Gastroesophageal sphincter (tissue), 4 donors: ENCODE results near the gene CDH22. TPM values are rescaled to one million over a fixed set of nuclear protein-coding genes. Genes with fewer than 3 reads are reported as not detected.

Experiments
- ATAC-seq: fragments of 150-250 bp; one replicate; pipeline ENCODE4 v1.9.1; 2016; ENCODE audit warnings: mild to moderate bottlenecking, moderate library complexity
- H3K27ac ChIP-seq, 4 donors: fragments of 200-600 bp; sonication (generic) in 3 of 4; 1 replicate in 3 of 4; 2 replicates in 1 of 4; pipeline ENCODE4 v1.5.1; 2016 to 2019
- H3K27me3 ChIP-seq: fragments of 200-600 bp; sonication (generic); one replicate; pipeline ENCODE4 v1.5.1; 2019
- H3K36me3 ChIP-seq, 2 donors: fragments of 200-600 bp; sonication (generic); one replicate each; pipeline ENCODE4 v1.5.1; 2019; ENCODE audit warnings: control low read depth in 1 of 2
- H3K4me1 ChIP-seq, 3 donors: fragments of 200-600 bp; sonication (generic); 1 replicate in 2 of 3; 2 replicates in 1 of 3; pipeline ENCODE4 v1.5.1; 2016 to 2019; ENCODE audit warnings: control low read depth in 2 of 3
- H3K4me3 ChIP-seq, 2 donors: fragments of 200-600 bp; sonication (generic); one replicate each; pipeline ENCODE4 v1.5.1; 2019; ENCODE audit warnings: mild to moderate bottlenecking in 1 of 2, moderate library complexity in 1 of 2
- H3K9me3 ChIP-seq, 3 donors: fragments of 200-600 bp; sonication (generic); one replicate each; pipeline ENCODE4 v1.5.1; 2017 to 2019; ENCODE audit warnings: control low read depth in 2 of 3
- EP300 ChIP-seq: sonication (generic); formaldehyde crosslinking; IDR thresholded peaks from one replicate; pipeline ENCODE4 v1.6.1; 2017; ENCODE audit warnings: antibody characterized with exemption, mild to moderate bottlenecking
- POLR2A ChIP-seq, 2 donors: fragments of 450-650 bp; IDR thresholded peaks; one replicate each; pipeline ENCODE4 v1.6.1; 2017; ENCODE audit warnings: antibody characterized with exemption in 2 of 2, mild to moderate bottlenecking in 2 of 2, moderate library complexity in 1 of 2
- POLR2AphosphoS5 ChIP-seq: sonication (generic); formaldehyde crosslinking; IDR thresholded peaks from one replicate; pipeline ENCODE4 v1.6.1; 2017; ENCODE audit warnings: antibody characterized with exemption
- WGBS, 2 donors: methylation state at CpG; one replicate each; pipeline ENCODE4 v1.1.5; 2018; ENCODE audit warnings: low coverage in 1 of 2; 5-methylcytosine and 5-hydroxymethylcytosine counted together
- total RNA-seq, 4 donors: library from RNA; depleted of rRNA; stranded (reverse); fragments of >200 nt; gene quantifications; one replicate each; pipeline ENCODE4 v1.1.0, GENCODE V29; 2016
- TF ChIP-seq, protein P1 (sequence below), 4 experiments: fragments of 200-600 bp in 2 of 4; fragments of 450-650 bp in 2 of 4; sonication (generic) in 1 of 4; IDR thresholded peaks; one replicate each; pipeline ENCODE4 v1.5.1; 2017 to 2019; ENCODE audit warnings: antibody characterized with exemption in 4 of 4, mild to moderate bottlenecking in 2 of 4, moderate library complexity in 2 of 4

The CDH22 gene
- total RNA-seq, 4 donors from 2014 or later = 0.15 TPM; not detected in 3

DNA sequence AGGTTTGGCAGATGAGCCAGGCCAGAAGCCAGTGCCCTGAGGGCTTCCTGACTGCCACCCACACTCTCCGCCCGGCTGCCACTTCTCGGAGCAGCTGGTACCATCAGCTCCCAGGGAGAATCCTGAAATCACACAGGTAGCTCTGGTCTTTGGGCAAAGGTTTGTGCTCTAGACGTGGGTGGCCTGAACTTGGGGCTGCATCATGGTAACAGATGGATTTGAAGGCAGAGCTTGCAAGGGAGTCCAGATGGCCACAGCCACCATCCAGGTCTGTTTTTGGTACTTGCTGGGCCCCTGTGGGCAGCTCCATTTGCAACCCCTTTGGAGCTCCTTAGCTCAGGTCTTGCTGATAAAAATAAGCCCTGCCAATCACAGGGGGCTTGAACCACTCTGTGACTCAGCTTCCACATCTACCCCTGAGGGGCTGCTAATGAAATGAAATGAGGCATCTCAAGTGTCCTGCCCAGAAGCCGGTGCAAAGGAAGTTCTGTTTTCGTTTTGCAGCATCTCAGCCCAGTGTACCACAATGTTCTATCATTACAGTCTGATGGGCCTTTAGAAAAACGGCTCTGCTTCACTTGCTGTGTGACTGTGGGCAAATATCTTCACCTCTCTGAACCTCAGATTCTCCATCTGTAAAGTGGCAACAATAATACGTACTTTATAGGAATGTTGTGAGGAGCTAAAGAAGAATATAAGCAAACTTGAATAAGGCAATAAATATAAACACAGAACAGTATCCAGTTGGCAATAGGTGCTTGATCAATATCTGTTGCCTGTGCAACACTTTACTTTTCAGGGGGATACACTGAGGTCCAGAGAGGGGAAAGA, 25.1 kb upstream of the CDH22 start:
- Histone ChIP-seq H3K4me1 (no peaks in the 10 kb centered on the region), H3K9me3 (no peaks in the 10 kb centered on the region), H3K27me3 (peaks cover 100% of the 10 kb centered on the region), H3K4me3 (no peak overlapping the region), H3K36me3 (no peaks in the 10 kb centered on the region), H3K27ac (no peak overlapping the region)
- TF ChIP-seq, protein P1, sequence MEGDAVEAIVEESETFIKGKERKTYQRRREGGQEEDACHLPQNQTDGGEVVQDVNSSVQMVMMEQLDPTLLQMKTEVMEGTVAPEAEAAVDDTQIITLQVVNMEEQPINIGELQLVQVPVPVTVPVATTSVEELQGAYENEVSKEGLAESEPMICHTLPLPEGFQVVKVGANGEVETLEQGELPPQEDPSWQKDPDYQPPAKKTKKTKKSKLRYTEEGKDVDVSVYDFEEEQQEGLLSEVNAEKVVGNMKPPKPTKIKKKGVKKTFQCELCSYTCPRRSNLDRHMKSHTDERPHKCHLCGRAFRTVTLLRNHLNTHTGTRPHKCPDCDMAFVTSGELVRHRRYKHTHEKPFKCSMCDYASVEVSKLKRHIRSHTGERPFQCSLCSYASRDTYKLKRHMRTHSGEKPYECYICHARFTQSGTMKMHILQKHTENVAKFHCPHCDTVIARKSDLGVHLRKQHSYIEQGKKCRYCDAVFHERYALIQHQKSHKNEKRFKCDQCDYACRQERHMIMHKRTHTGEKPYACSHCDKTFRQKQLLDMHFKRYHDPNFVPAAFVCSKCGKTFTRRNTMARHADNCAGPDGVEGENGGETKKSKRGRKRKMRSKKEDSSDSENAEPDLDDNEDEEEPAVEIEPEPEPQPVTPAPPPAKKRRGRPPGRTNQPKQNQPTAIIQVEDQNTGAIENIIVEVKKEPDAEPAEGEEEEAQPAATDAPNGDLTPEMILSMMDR (IDR thresholded peaks at IDR 0.05) = no peak
- no peak for TF ChIP-seq POLR2AphosphoS5
- TF ChIP-seq EP300 = no peak
- TF ChIP-seq POLR2A (IDR thresholded peaks at IDR 0.05) = no peak
- no peak for ATAC-seq
- 58 to 63% methylated on average over 3 to 4 of the region's 8 CpGs for WGBS, 2 donors

DNA sequence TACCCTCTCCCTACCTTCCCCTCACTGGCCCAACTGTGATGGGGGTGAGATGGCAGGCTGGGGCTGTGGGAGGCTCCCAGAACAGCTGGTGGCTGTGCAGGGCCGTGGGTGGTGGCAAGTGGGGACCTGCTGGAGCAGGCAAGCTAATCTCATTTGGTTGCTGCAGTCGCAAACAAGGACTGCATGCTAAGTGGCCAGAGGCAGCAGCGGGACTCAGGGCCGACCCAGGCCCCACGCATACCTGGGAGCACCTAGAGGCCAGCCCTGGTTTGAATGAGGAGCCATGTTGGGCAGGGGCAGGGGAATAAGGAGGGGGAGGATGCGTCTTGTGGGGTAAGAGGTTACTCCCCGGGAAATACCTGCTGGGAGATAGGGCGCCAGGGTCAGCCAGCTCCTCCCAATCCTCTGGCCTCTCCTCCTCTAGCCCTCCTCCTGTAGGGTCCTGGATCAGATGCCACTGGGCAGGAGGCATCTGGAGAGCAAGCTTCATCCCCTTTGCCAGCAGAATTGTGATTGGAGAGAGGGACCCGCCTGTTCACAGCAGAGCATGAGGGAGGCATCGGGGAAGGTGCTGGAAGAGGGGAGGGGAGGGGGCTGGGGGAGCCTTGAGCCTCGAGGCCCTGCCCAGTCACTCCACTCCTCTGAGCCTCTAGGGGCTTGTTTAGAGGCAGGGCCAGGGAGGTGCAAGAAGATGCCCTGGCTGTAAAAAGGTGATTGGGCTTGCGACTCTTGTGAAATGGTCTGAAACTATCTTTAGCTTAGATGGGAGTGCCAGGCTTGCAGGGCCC, 24.3 kb upstream of the CDH22 start:
- TF ChIP-seq POLR2A (IDR thresholded peaks at IDR 0.05) (no peak), EP300 (no peak), POLR2AphosphoS5 (no peak)
- TF ChIP-seq, protein P1 (IDR thresholded peaks at IDR 0.05) = no peak
- peaks cover 100% of the 10 kb centered on the region for H3K27me3 ChIP-seq
- WGBS, 2 donors = 49% methylated on average over 4 of the region's 12 CpGs; no CpG with 5 or more reads in 1 of the 2 donors
- H3K9me3 ChIP-seq = no peaks in the 10 kb centered on the region
- ATAC-seq = no peak
- H3K4me3 ChIP-seq = no peak overlapping the region
- no peak overlapping the region for H3K27ac ChIP-seq
- no peaks in the 10 kb centered on the region for H3K36me3 ChIP-seq
- no peaks in the 10 kb centered on the region for H3K4me1 ChIP-seq

DNA sequence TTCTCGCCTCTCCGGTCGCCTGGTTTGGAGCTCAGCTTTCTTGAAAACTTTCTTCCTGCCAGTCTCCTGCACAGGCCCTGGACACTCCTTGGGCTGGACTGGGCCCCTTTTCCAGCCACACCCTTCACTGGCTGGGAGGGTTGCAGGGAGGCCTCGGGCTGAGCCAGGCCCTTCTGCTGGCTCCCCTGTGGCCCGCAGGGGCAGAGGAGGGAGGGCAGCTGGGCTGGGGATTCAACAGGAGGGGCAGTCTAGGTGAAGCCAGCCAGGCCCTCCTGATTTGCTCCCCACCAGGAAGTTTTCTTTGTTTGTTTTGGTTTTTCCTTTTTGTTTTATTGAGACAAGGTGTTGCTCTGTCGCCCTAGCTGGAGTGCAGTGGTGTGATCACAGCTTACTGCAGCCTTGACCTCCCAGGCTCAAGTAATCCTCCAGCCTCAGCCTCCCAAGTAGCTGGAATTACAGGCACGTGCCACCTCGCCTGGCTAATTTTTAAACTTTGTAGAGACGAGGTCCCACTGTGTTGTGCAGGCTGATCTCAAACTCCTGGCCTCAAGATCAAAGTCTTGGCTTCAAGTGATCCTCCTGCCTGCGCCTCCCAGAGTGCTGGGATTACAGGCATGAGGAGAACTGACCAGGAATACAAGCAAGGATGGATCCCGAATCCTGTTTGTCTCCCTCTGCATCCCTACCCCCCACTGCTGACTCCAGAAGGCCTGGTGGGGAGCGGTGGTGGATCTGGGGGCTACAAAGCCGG, 23.5 kb upstream of the CDH22 start:
- H3K4me1 ChIP-seq = no peaks in the 10 kb centered on the region
- no peak for ATAC-seq
- no peaks in the 10 kb centered on the region for H3K36me3 ChIP-seq
- whole genome bisulfite sequencing, 2 donors = 56 to 65% methylated on average over 5 to 6 of the region's 13 CpGs
- TF ChIP-seq, protein P1 (IDR thresholded peaks at IDR 0.05) = no peak
- no peak for TF ChIP-seq POLR2A (IDR thresholded peaks at IDR 0.05)
- TF ChIP-seq POLR2AphosphoS5 = no peak
- no peak for TF ChIP-seq EP300
- H3K4me3 ChIP-seq = no peak overlapping the region
- no peak overlapping the region for H3K27ac ChIP-seq
- no peaks in the 10 kb centered on the region for H3K9me3 ChIP-seq
- peaks cover 100% of the 10 kb centered on the region for H3K27me3 ChIP-seq

DNA sequence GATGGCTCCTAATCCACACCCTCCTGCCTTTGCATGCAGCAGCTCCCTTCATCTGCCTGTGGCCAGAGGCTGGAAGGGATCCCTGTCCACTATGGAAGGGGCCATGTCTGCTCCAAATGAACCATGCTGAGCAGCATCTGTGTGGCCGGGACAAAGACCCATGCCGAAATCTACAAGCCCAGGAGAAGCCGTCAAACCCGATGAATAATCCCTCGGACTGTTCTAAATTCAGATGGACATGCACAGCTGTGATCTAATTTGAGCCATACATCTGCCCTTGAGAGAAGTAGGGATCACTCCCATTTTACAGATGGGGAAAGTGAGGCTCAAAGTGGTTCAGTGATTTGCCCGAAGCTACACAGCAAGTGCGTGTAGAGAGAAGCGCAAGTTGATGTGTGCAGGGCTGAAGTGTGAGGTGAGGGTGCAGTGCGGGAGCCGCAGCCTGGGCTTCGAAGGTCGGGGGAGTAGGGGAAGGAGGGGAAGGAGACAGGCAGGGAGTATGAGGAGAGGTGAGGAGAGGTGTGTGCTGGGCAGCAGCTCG, 22.6 kb upstream of the CDH22 start:
- Histone ChIP-seq H3K9me3 (no peaks in the 10 kb centered on the region), H3K36me3 (no peaks in the 10 kb centered on the region), H3K4me3 (no peak overlapping the region), H3K27ac (no peak overlapping the region), H3K4me1 (no peaks in the 10 kb centered on the region), H3K27me3 (peaks cover 100% of the 10 kb centered on the region)
- no peak for ATAC-seq
- 50 to 65% methylated on average over 9 to 13 of the region's 13 CpGs for WGBS, 2 donors
- TF ChIP-seq POLR2A (IDR thresholded peaks at IDR 0.05) = no peak
- no peak for TF ChIP-seq EP300
- TF ChIP-seq POLR2AphosphoS5 = no peak
- TF ChIP-seq, protein P1 (IDR thresholded peaks at IDR 0.05) = no peak
